Measurements from ENCODE around the gene MAT1A.
"Not testable (repeated sequence)": the region's sequence is repeated elsewhere in the genome, so short reads cannot be mapped to it uniquely, and the experiment has no call there.

DNA sequence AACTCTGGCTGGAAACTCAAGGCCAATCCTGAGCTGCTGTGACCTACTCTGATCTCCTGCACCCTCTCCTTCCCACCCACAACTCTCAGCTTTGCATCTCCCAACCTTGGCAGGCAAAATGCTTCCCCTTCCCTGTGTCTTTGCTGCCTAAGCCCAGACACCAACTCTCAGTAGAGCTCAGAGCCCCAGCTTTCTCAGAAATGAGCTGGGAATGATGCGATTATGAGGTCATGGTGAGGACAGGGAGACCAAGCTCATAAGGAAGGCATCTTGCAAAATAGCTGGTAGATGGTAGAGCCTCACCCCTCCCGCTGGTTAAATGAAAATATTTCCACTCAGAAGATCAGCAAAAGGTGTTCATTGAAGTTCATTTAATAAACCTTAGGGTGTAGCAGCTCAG lies 34.7 kb downstream of the MAT1A start:
- TF ChIP-seq POLR2AphosphoS5 (IDR thresholded peaks at IDR 0.05; ENCODE audit: borderline replicate concordance, low read depth, low read length); EZH2 (IDR thresholded peaks at IDR 0.05): not testable (repeated sequence)
